ENCODE data around the gene MRPL19.

DNA sequence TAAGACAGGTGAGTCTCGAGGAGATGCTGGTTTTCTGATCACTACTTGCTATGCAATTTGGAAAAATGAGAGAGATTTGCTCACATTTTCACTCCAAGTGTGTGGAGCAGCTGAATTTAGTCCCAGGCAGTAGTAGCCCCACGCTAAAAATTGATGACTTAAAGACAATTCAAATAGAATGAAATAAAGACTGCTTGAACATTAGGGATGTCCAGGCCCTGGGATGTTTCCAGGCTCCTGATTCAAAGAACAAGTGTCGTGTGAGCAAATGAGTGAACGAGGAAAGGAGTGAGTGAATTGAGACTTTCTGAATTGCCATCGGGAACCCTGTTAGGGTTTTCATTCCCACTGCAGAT lies 37.3 kb upstream of the MRPL19 start:
- TF ChIP-seq, protein P1, sequence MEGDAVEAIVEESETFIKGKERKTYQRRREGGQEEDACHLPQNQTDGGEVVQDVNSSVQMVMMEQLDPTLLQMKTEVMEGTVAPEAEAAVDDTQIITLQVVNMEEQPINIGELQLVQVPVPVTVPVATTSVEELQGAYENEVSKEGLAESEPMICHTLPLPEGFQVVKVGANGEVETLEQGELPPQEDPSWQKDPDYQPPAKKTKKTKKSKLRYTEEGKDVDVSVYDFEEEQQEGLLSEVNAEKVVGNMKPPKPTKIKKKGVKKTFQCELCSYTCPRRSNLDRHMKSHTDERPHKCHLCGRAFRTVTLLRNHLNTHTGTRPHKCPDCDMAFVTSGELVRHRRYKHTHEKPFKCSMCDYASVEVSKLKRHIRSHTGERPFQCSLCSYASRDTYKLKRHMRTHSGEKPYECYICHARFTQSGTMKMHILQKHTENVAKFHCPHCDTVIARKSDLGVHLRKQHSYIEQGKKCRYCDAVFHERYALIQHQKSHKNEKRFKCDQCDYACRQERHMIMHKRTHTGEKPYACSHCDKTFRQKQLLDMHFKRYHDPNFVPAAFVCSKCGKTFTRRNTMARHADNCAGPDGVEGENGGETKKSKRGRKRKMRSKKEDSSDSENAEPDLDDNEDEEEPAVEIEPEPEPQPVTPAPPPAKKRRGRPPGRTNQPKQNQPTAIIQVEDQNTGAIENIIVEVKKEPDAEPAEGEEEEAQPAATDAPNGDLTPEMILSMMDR (conservative IDR thresholded peaks at IDR 0.05): peak; percentile 74
- TF ChIP-seq ZFX (IDR thresholded peaks at IDR 0.05): no peak
